GM13977 (cell line): ENCODE results near the gene STXBP4.

Experiments
- DNase-seq: peaks from one replicate; pipeline ENCODE4 v3.0.0; 2012; ENCODE audit warnings: low spot score
- in situ Hi-C: fragments of 300-500 bp; cut with MboI; formaldehyde crosslinking; loops from one replicate; pipeline ENCODE4 v1.12.0; 2022; ENCODE audit warnings: low sequenced_read_pairs, low pct_unique_long_range_greater_than_20kb, mixed read lengths, inconsistent platforms; ENCODE audit not compliant: unreplicated experiment
- TF ChIP-seq, protein P1 (sequence below): IDR thresholded peaks from 2 replicates; pipeline ENCODE4 v1.5.1; 2012; ENCODE audit warnings: mild to moderate bottlenecking, control low read depth; ENCODE audit not compliant: insufficient read depth; ENCODE audit errors: extremely low read depth, missing control alignments

STXBP4 gene

DNA sequence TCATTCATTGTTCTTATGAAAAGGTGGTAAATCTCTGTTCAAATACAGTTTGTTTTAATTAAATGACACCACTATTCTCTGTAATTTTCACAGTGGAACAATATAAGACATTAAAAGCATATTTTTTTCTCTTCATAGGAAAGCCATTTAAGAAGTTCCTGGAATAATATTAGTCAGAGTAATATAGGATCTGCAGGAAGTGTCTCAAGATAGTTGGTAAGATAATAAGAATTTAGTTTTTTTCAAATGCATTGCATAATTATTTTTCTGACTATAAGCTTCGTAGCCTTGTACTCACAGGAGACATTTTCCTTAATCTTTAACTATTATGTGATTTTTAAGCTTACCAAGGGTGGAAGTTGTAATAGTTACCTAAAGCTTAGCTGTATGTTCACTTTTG lies 16.9 kb downstream of the STXBP4 start:
- in situ Hi-C loops, result loop anchor here (25.0 kb wide), 2 partner anchors 327 to 527 kb away; partner anchors contain the start of gene SMIM36
- TF ChIP-seq, protein P1, sequence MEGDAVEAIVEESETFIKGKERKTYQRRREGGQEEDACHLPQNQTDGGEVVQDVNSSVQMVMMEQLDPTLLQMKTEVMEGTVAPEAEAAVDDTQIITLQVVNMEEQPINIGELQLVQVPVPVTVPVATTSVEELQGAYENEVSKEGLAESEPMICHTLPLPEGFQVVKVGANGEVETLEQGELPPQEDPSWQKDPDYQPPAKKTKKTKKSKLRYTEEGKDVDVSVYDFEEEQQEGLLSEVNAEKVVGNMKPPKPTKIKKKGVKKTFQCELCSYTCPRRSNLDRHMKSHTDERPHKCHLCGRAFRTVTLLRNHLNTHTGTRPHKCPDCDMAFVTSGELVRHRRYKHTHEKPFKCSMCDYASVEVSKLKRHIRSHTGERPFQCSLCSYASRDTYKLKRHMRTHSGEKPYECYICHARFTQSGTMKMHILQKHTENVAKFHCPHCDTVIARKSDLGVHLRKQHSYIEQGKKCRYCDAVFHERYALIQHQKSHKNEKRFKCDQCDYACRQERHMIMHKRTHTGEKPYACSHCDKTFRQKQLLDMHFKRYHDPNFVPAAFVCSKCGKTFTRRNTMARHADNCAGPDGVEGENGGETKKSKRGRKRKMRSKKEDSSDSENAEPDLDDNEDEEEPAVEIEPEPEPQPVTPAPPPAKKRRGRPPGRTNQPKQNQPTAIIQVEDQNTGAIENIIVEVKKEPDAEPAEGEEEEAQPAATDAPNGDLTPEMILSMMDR, result no peak
- DNase-seq, result no peak

DNA sequence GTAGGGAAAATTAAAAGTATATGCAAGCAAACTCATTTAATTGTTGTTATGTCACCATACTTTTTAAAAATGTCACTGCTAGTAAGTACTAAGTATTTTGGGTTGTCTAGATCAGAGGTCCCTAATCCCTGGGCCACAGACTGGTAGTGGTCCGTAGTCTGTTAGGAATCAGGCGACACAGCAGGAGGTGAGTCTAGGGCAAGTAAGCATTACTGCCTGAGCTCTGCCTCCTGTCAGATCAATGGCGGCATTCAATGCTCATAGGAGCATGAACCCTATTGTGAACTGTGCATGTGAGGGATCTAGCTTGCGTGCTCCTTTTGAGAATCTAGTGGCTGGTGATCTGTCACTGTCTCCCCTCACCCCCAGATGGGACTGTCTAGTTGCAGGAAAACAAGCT lies 21.6 kb downstream of the STXBP4 start:
- TF ChIP-seq, protein P1, result no peak
- DNase-seq, result no peak
- in situ Hi-C loops, result loop anchor here (25.0 kb wide), 2 partner anchors 322 to 522 kb away; partner anchors contain the start of gene SMIM36

DNA sequence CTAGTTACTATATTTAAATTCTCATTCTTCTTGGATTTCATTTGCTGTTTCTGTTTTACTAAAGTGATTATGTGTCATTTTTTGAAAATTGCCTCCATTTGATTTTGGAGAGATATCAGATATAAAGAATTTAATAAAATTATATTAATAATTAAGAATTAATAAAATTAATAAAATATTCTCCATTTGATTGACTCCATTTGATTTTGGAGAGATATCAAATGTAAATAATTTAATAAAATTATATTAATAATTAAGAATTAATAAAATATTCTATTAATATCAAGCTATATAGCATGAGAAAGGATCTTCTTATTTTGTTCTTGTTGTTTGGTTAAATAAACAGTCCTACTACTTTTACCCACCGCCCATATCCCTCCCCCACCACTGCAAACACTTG lies 23.0 kb downstream of the STXBP4 start:
- DNase-seq, result no peak
- in situ Hi-C loops, result loop anchor here (25.0 kb wide), 2 partner anchors 321 to 521 kb away; partner anchors contain the start of gene SMIM36
- TF ChIP-seq, protein P1, result no peak

DNA sequence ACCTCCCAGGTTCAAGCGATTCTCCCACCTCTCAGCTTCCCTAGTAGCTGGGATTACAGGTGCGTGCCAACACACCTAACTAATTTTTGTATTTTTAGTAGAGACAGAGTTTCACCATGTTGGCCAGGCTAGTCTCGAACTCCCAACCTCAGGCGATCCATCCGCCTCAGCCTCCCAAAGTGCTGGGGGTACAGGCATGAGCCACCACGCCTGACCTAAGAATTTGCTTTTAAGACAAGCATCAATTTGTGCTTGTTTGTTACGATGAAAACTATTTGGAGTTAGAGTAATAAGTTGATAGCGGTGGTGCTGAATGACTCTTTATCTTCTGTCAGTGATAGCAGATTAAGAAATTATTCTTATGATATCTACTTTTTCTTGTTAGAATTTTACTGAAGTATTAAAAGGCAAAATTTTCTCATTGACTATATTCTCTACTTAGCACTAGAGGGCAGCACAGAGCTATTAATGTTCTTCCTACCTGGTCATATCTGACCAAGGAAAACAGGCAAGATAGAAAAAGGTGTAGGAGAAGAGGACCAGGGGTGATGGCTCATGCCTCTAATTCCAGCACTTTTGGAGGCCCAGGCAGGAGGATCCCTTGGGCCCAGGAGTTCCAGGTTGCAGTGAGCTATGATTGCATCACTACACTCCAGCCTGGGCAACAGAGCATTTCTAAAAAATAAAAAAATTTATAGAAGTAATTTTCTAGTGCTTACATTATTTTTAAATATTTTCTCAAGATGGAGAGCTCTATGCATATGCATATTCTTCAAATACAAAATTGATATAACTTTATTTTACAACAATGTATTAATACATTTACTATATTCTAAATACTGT lies 24.5 kb downstream of the STXBP4 start:
- in situ Hi-C loops, result loop anchor here (25.0 kb wide), 2 partner anchors 319 to 519 kb away; partner anchors contain the start of gene SMIM36
- TF ChIP-seq, protein P1, result peak; percentile 68
- DNase-seq, result peak; percentile 33

DNA sequence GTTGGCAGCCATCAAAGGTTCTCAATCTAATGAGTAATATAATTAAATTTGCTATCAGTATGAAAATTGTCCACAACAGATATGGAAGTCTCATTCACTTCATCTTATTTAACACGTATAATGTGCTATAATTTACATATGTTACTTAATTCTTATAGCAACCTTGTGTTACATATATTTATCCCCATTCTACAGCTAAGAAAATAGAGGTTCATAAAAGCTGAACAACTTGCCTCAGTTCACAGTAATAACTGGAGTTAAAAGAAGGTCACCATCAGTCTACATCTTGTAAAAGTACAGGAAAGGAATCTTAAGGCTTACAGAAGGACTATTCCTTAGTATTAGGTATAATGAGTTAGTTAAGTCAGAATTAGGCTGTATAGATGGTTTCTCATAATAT lies 27.9 kb downstream of the STXBP4 start:
- TF ChIP-seq, protein P1, result no peak
- in situ Hi-C loops, result loop anchor here (25.0 kb wide), 2 partner anchors 316 to 516 kb away; partner anchors contain the start of gene SMIM36
- DNase-seq, result no peak

DNA sequence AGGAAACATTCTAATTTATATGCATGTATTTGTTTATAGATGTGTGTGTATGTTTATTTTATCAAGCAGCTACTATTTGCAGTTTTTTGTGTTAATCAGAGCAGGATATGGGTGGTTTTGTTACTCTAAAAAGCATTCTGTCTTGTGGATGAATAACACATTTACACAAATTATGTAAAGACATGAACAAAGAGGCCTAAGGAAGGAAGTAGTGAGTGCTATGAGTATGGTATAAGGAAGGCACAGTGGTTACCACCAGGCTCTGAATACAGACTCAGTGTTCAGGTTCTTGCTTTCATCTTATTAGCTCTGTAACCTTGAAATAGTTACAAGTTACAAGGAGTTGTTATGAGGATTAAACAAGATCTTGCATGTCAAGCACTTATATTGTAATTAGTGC lies 33.9 kb downstream of the STXBP4 start:
- TF ChIP-seq, protein P1, result no peak
- DNase-seq, result no peak
- in situ Hi-C loops, result no loop called here
